Upper lobe of right lung (tissue), 1 donor: Measurements from ENCODE around the gene CCDC88C. TPM values are rescaled to one million over a fixed set of nuclear protein-coding genes. Genes with fewer than 3 reads are reported as not detected.
"Not testable (repeated sequence)": the region's sequence is repeated elsewhere in the genome, so short reads cannot be mapped to it uniquely, and the experiment has no call there.

Experiments used
- ATAC-seq: fragments of 200-7000 bp; cut with Tn5 transposase; one replicate; pipeline ENCODE4 v1.9.1; 2020; ENCODE audit warnings: mild to moderate bottlenecking, moderate library complexity
- DNase-seq: peaks from one replicate; pipeline ENCODE4 v3.0.0-alpha.2; 2020
- H3K27ac ChIP-seq: fragments of 200-600 bp; one replicate; pipeline ENCODE4 v1.8.0; 2022
- H3K27me3 ChIP-seq: fragments of 200-600 bp; one replicate; pipeline ENCODE4 v1.8.0; 2022; ENCODE audit warnings: mild to moderate bottlenecking
- H3K36me3 ChIP-seq: fragments of 200-600 bp; one replicate; pipeline ENCODE4 v1.8.0; 2022
- H3K4me1 ChIP-seq: fragments of 200-600 bp; one replicate; pipeline ENCODE4 v1.8.0; 2022
- H3K4me3 ChIP-seq: fragments of 200-600 bp; one replicate; pipeline ENCODE4 v1.8.0; 2022; ENCODE audit warnings: mild to moderate bottlenecking
- H3K9me3 ChIP-seq: fragments of 200-600 bp; one replicate; pipeline ENCODE4 v1.8.0; 2022
- CTCF ChIP-seq: fragments of 200-600 bp; IDR thresholded peaks from one replicate; pipeline ENCODE4 v1.8.0; 2022; ENCODE audit warnings: antibody characterized with exemption
- intact Hi-C: fragments of 100-400 bp; cut with DNase I; formaldehyde crosslinking; loops from one replicate; pipeline ENCODE4 v1.11.0; 2022
- total RNA-seq: library from RNA; stranded (reverse); fragmentation: NEBNext Ultra II Directional; extraction: Animal tissue kit (Norgen Biotek cat#: 25700); gene quantifications from one replicate; pipeline ENCODE4 v1.2.1, GENCODE V29; 2021
- donor health status: DM: no; HTN: yes; CAD: no; lungs with severe emphysema.

Gene CCDC88C
- total RNA-seq, 1 donor from 2014 or later: 34.1 TPM

GRCh38 chr14:91270619-91271018 is 147.0 kb downstream of the CCDC88C start:
- Histone ChIP-seq H3K4me3 (no peak overlapping the region), H3K27ac (no peak overlapping the region), H3K36me3 (no peaks in the 10 kb centered on the region), H3K27me3 (no peaks in the 10 kb centered on the region), H3K4me1 (peaks cover 6% of the 10 kb centered on the region), H3K9me3 (no peaks in the 10 kb centered on the region)
- DNase-seq (no peak), ATAC-seq (no peak)
- intact Hi-C loops: no loop called here
- TF ChIP-seq CTCF: no peak

- no peaks in the 10 kb centered on the region for H3K27me3 ChIP-seq
- intact Hi-C loops: no loop called here
- TF ChIP-seq CTCF: no peak
- DNase-seq (no peak), ATAC-seq (no peak)
- H3K4me3 ChIP-seq: no peak overlapping the region
- no peak overlapping the region for H3K27ac ChIP-seq
- peaks cover 6% of the 10 kb centered on the region for H3K4me1 ChIP-seq
- H3K9me3 ChIP-seq: no peaks in the 10 kb centered on the region
- H3K36me3 ChIP-seq: no peaks in the 10 kb centered on the region
Observed at GRCh38 chr14:91270188-91270587, 147.4 kb downstream of the CCDC88C start.

GRCh38 chr14:91269076-91269991 is 148.3 kb downstream of the CCDC88C start:
- no peaks in the 10 kb centered on the region for H3K36me3 ChIP-seq
- peaks cover 12% of the 10 kb centered on the region for H3K4me1 ChIP-seq
- H3K4me3 ChIP-seq: peak overlapping the region; percentile 35
- intact Hi-C loops: no loop called here
- H3K27me3 ChIP-seq: no peaks in the 10 kb centered on the region
- no peaks in the 10 kb centered on the region for H3K9me3 ChIP-seq
- peak overlapping the region; percentile 17 for H3K27ac ChIP-seq
- DNase-seq (no peak), ATAC-seq (peak; percentile 16)
- TF ChIP-seq CTCF: no peak

- H3K4me1 ChIP-seq: peaks cover 12% of the 10 kb centered on the region
- no peaks in the 10 kb centered on the region for H3K36me3 ChIP-seq
- DNase-seq (no peak), ATAC-seq (no peak)
- TF ChIP-seq CTCF: no peak
- no peaks in the 10 kb centered on the region for H3K27me3 ChIP-seq
- H3K4me3 ChIP-seq: no peak overlapping the region
- intact Hi-C loops: no loop called here
- no peak overlapping the region for H3K27ac ChIP-seq
- no peaks in the 10 kb centered on the region for H3K9me3 ChIP-seq
Observed at GRCh38 chr14:91267965-91268437, 149.6 kb downstream of the CCDC88C start.

- H3K36me3 ChIP-seq, H3K4me3 ChIP-seq, intact Hi-C loops, ATAC-seq, H3K27me3 ChIP-seq, H3K27ac ChIP-seq, DNase-seq, H3K9me3 ChIP-seq: not testable (repeated sequence)
- H3K4me1 ChIP-seq: peaks cover 12% of the 10 kb centered on the region
Observed at GRCh38 chr14:91266276-91266675, 151.3 kb downstream of the CCDC88C start.

GRCh38 chr14:91265404-91265803 is 152.2 kb downstream of the CCDC88C start:
- no peak for TF ChIP-seq CTCF
- no peaks in the 10 kb centered on the region for H3K9me3 ChIP-seq
- H3K27ac ChIP-seq: no peak overlapping the region
- ATAC-seq (no peak), DNase-seq (no peak)
- H3K27me3 ChIP-seq: no peaks in the 10 kb centered on the region
- H3K4me1 ChIP-seq: peaks cover 12% of the 10 kb centered on the region
- no peak overlapping the region for H3K4me3 ChIP-seq
- no peaks in the 10 kb centered on the region for H3K36me3 ChIP-seq
- intact Hi-C loops: no loop called here
